ENCODE measurements around the gene KRT31. TPM values are rescaled to one million over a fixed set of nuclear protein-coding genes. Genes with fewer than 3 reads are reported as not detected.
"Not testable (repeated sequence)": the region's sequence is repeated elsewhere in the genome, so short reads cannot be mapped to it uniquely, and the experiment has no call there.

Gene KRT31
- polyA plus RNA-seq, 3 donors: not detected

GRCh38 chr17:41392278-41392677, 5.1 kb downstream of the KRT31 start:
- no peak for DNase-seq (ENCODE audit: low read depth in 3 of 3, low spot score in 2 of 3)

- DNase-seq (ENCODE audit: low read depth in 3 of 3, low spot score in 2 of 3): no peak
Measured at GRCh38 chr17:41391535-41391934, 5.9 kb downstream of the KRT31 start.

- no peak for DNase-seq (ENCODE audit: low read depth in 3 of 3, low spot score in 2 of 3)
Measured at GRCh38 chr17:41390411-41390938, 6.9 kb downstream of the KRT31 start.

- DNase-seq (ENCODE audit: low read depth in 3 of 3, low spot score in 2 of 3): no peak
Measured at GRCh38 chr17:41387670-41388069, 9.7 kb downstream of the KRT31 start.

GRCh38 chr17:41386227-41386626, 11.2 kb downstream of the KRT31 start:
- no peak for DNase-seq (ENCODE audit: low read depth in 3 of 3, low spot score in 2 of 3)

GRCh38 chr17:41383690-41384089, 13.7 kb downstream of the KRT31 start:
- DNase-seq (ENCODE audit: low read depth in 3 of 3, low spot score in 2 of 3): no peak

- DNase-seq (ENCODE audit: low read depth in 3 of 3, low spot score in 2 of 3): no peak
Measured at GRCh38 chr17:41382394-41382793, 15.0 kb downstream of the KRT31 start.

GRCh38 chr17:41381943-41382342, 15.5 kb downstream of the KRT31 start, which contains the start of gene KRT34:
KRT34 (minus strand) TSS chr17:41382306; CDS start chr17:41382246, 60 bp downstream.
- DNase-seq (ENCODE audit: low read depth in 3 of 3, low spot score in 2 of 3): not testable (repeated sequence)

- DNase-seq (ENCODE audit: low read depth in 3 of 3, low spot score in 2 of 3): not testable (repeated sequence)
Measured at GRCh38 chr17:41380091-41380490, 17.3 kb downstream of the KRT31 start.

GRCh38 chr17:41377546-41377945, 19.9 kb downstream of the KRT31 start:
- DNase-seq (ENCODE audit: low read depth in 3 of 3, low spot score in 2 of 3): no peak

GRCh38 chr17:41369713-41370112, 27.7 kb downstream of the KRT31 start, which contains the start of gene KRT33B:
KRT33B (minus strand) TSS chr17:41369813; CDS start chr17:41369750, 63 bp downstream.
- DNase-seq (ENCODE audit: low read depth in 3 of 3, low spot score in 2 of 3): no peak

GRCh38 chr17:41369023-41369422, 28.4 kb downstream of the KRT31 start:
- DNase-seq (ENCODE audit: low read depth in 3 of 3, low spot score in 2 of 3): no peak

GRCh38 chr17:41367426-41368075, 29.9 kb downstream of the KRT31 start:
- DNase-seq (ENCODE audit: low read depth in 3 of 3, low spot score in 2 of 3): no peak

- DNase-seq (ENCODE audit: low read depth in 3 of 3, low spot score in 2 of 3): no peak
Measured at GRCh38 chr17:41366070-41366469, 31.3 kb downstream of the KRT31 start.

GRCh38 chr17:41363881-41364280, 33.5 kb downstream of the KRT31 start:
- DNase-seq (ENCODE audit: low read depth in 3 of 3, low spot score in 2 of 3): no peak

GRCh38 chr17:41360296-41360995, 37.0 kb downstream of the KRT31 start:
- DNase-seq (ENCODE audit: low read depth in 3 of 3, low spot score in 2 of 3): no peak

GRCh38 chr17:41354536-41354935, 42.9 kb downstream of the KRT31 start:
- no peak for DNase-seq (ENCODE audit: low read depth in 3 of 3, low spot score in 2 of 3)

- DNase-seq (ENCODE audit: low read depth in 3 of 3, low spot score in 2 of 3): no peak
Measured at GRCh38 chr17:41352597-41353366, 44.6 kb downstream of the KRT31 start.

- DNase-seq (ENCODE audit: low read depth in 3 of 3, low spot score in 2 of 3): no peak
Measured at GRCh38 chr17:41351177-41351576, 46.2 kb downstream of the KRT31 start.

- DNase-seq (ENCODE audit: low read depth in 3 of 3, low spot score in 2 of 3): not testable (repeated sequence)
Measured at GRCh38 chr17:41350381-41350878, 47.0 kb downstream of the KRT31 start, which contains the start of gene KRT33A. KRT33A (minus strand) TSS chr17:41350828; CDS start chr17:41350767, 61 bp downstream.

Measured in right renal cortex interstitium (tissue), 3 donors.